GM12874 (cell line): ENCODE results near the gene ARHGAP29.

Experiments
- TF ChIP-seq, protein P1 (sequence below): IDR thresholded peaks from 2 replicates; pipeline ENCODE4 v1.5.1; 2011; ENCODE audit warnings: low read depth, mild to moderate bottlenecking, control low read depth, low read length, moderate library complexity; ENCODE audit not compliant: insufficient read depth

The ARHGAP29 gene

DNA sequence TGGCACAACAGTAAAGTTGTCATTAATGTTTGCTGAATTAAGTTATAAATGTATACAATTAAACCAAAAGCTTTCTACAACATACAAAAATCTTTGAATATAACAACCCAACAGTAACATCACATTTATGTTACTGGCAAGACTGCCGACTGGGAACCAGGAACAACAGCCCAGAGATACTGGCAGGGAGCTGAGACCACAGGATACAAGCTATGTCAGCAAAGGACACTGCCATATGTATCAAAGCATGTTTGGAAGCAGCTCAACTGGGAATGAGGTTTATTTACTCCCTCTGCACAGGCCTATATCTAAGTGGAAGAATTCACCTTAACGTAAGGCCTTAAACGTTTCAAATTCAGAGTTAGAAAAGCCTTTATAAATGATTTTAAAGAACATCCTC is 50.4 kb downstream of the ARHGAP29 start:
- TF ChIP-seq, protein P1, sequence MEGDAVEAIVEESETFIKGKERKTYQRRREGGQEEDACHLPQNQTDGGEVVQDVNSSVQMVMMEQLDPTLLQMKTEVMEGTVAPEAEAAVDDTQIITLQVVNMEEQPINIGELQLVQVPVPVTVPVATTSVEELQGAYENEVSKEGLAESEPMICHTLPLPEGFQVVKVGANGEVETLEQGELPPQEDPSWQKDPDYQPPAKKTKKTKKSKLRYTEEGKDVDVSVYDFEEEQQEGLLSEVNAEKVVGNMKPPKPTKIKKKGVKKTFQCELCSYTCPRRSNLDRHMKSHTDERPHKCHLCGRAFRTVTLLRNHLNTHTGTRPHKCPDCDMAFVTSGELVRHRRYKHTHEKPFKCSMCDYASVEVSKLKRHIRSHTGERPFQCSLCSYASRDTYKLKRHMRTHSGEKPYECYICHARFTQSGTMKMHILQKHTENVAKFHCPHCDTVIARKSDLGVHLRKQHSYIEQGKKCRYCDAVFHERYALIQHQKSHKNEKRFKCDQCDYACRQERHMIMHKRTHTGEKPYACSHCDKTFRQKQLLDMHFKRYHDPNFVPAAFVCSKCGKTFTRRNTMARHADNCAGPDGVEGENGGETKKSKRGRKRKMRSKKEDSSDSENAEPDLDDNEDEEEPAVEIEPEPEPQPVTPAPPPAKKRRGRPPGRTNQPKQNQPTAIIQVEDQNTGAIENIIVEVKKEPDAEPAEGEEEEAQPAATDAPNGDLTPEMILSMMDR, result no peak

DNA sequence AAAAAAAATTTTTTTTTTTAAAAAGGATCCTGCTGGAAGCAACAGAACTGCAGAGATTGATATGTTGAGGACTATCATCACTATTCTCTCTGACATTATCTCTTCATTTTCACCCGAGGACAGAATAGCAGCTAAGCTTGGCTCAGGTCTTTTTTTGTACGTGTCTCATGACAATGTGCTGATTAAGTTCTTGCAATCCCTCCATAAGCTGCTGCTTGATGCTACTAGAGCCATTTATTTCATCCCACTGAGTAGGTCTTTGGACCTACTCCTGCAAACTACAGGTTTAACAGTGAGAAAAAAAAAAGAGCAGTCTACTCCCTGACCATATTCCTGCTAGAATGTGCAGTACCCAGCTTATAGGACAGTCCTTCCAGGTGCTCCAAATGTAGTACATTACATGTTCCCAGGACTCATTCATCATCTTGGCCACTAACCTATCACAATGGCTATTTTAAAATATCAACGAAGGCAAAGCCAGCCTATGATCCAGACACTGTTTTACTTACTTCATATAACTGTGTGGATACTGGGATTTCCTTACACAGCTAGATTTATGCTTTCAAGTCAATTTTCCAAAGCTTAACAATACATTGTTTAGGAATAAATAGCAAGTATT is 54.1 kb downstream of the ARHGAP29 start:
- TF ChIP-seq, protein P1, result no peak

DNA sequence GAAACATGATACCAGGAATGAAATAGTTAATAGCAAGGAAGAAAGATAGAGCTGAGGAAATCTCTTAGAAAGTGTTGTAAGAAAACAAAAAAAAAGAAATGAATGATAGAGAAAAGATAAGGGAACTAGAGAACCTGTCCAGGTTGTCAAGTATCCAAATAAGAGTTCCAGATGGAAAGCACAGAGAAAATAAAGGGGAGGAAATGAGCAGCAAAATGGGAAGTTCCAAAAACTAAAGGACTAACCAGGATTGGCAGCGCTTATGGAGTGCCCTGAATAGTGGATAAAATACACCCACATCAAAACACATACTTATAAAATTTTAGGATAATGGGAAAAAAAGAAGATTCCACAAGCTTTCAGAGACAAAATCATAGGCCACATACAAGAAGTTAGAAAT is 55.2 kb downstream of the ARHGAP29 start:
- TF ChIP-seq, protein P1, result no peak

DNA sequence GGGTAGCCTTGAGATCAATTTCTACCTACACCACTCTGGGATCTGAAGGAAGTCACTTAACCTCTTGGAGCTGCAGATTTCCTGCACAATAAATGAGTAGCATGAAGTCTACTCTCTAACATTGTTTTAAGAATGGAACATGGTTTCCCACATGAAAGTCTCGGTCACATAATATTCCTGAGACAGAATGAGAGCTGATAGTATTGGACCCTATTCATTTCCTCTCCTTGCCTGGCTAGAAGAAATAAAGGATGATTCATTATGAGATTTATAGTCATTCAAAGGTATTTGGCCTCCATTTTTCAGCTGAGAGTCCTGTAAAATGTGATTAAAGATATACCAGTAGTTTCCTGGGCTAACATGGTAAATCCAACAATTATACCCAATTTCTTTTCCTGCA is 56.7 kb downstream of the ARHGAP29 start:
- TF ChIP-seq, protein P1, result no peak

DNA sequence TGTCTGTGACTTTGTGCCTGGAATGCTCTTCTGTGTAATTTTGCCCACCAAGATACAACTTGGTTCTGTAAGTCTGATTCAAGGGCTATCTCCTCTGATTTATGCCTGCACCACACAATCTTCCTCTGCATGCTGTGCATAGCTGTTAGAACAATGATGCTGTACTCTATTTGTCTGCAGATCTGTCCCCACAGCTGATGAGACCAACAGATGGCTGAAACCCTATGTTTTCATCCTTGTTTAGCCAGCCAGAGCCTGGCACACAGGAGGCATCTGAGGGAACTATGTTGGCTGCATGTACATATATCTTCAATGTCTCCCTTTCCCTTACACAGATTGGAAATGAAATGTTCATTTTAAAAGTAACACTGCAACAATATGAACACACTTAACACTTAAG is 58.5 kb downstream of the ARHGAP29 start:
- TF ChIP-seq, protein P1, result no peak

DNA sequence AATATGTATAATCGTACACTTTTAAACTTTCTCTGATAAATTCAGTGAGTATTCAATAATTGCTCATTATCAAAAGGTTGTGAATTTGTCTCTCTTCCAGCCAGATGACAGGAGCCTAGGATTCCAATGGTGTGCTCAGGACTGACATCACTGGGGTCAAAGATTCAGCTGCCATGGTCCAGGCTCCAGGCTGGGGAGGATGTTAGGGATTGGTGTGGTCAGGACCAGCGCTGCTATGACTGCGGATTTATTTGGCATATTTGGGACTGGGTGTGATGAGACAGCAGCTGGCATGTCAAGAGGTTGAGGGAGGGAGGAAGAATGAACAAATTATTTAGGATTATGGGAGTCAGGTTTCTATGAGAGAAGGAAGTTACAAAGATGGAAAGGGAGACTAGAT is 68.3 kb downstream of the ARHGAP29 start:
- TF ChIP-seq, protein P1, result no peak

DNA sequence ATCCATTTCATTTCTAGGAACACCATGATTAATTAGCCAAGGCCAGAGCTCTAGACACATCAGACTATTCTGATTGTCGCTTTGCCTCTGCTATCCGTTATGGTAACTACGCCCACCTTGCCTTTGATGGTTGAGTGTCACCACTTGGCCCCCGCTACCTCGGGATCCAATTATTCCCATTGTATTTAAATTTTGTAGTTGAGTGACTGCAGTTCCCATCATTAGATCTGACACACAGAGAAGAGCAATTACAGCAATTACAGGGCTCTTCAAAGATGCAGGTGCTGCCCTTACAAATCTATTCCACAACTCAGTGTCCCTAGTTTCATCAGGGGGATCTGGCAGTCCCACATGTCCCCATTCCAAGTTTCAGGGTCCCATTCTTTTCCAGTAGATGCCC is 71.5 kb downstream of the ARHGAP29 start:
- TF ChIP-seq, protein P1, result no peak
